Endothelial cell of umbilical vein (primary cell): ENCODE results near the gene POLR3A. TPM values are rescaled to one million over a fixed set of nuclear protein-coding genes. Genes with fewer than 3 reads are reported as not detected.

Source experiments
- BruUV-seq: library from RNA; stranded (reverse); fragments of 400-500 nt; replicated peaks from 2 replicates; lab custom pipeline; 2021; lab: Mats Ljungman, UMichigan
- CTCF ChIA-PET: fragments of 300-600, 350-600 bp; sonication (Branson Sonifier 250); formaldehyde crosslinking; loops from one replicate; lab custom pipeline; 2021; ENCODE audit warnings: antibody characterized with exemption, inconsistent platforms; lab: Charles Lee
- POLR2A ChIA-PET: fragments of 300-600, 350-600 bp; sonication (Branson Sonifier 250); formaldehyde crosslinking; loops from one replicate; lab custom pipeline; 2021; ENCODE audit warnings: antibody characterized with exemption, inconsistent platforms; lab: Charles Lee
- DNase-seq: peaks from one replicate; pipeline ENCODE4 v3.0.0-alpha.2; 2011; ENCODE audit warnings: low read depth, low spot score
- FAIRE-seq: peaks from 2 replicates; lab custom pipeline; 2011; peaks lifted over from hg19 to GRCh38; lab: Jason Lieb, UNC
- H2AFZ ChIP-seq: 2 replicates; pipeline ENCODE4 v1.6.0; 2012; ENCODE audit warnings: low read depth, low read length, control low read depth, inconsistent platforms
- H3K27ac ChIP-seq: 2 replicates; pipeline ENCODE4 v1.5.1; 2011; ENCODE audit warnings: low read depth, mild to moderate bottlenecking, control low read depth, low read length, moderate library complexity; ENCODE audit not compliant: insufficient read depth
- H3K27me3 ChIP-seq, 2 experiments: 2 replicates each; pipeline versions ENCODE4 v1.6.0 to v1.6.1; 2011; ENCODE audit warnings: low read length in 2 of 2, mixed read lengths in 1 of 2; ENCODE audit not compliant: control insufficient read depth in 2 of 2, insufficient read depth in 2 of 2
- H3K36me3 ChIP-seq, 2 experiments: 2 replicates in 1 of 2; 3 replicates in 1 of 2; pipeline ENCODE4 v1.5.1; 2011; ENCODE audit warnings: low read length in 2 of 2, mild to moderate bottlenecking in 1 of 2, moderate library complexity in 1 of 2; ENCODE audit not compliant: control insufficient read depth in 2 of 2, insufficient read depth in 2 of 2; ENCODE audit errors: extremely low read depth in 1 of 2
- H3K4me1 ChIP-seq: 3 replicates; pipeline ENCODE4 v1.5.1; 2011; ENCODE audit warnings: mild to moderate bottlenecking, low read length; ENCODE audit not compliant: control insufficient read depth, insufficient read depth; ENCODE audit errors: extremely low read depth
- H3K4me2 ChIP-seq: 2 replicates; pipeline ENCODE4 v1.6.1; 2011; ENCODE audit warnings: low read length, control low read depth, mixed read lengths; ENCODE audit not compliant: insufficient read depth
- H3K4me3 ChIP-seq, 3 experiments: fragments of 200-600 bp in 1 of 3; sonication (generic), shearing (Covaris generic) in 1 of 3; replicated peaks in 1 of 3; 2 replicates each; pipeline ENCODE4 v1.5.1; 2011 to 2016; ENCODE audit warnings: control low read depth in 3 of 3, low read length in 3 of 3, mild to moderate bottlenecking in 2 of 3, inconsistent platforms in 1 of 3, low read depth in 1 of 3, moderate library complexity in 1 of 3; ENCODE audit not compliant: insufficient read depth in 1 of 3
- H3K79me2 ChIP-seq: 2 replicates; pipeline ENCODE4 v1.6.0; 2012; ENCODE audit warnings: low read length, inconsistent platforms; ENCODE audit not compliant: control insufficient read depth, insufficient read depth
- H3K9ac ChIP-seq: replicated peaks from 2 replicates; pipeline ENCODE3; 2011; ENCODE audit warnings: low read length, control low read depth; ENCODE audit not compliant: insufficient read depth; ENCODE audit errors: extremely low read depth
- H3K9me1 ChIP-seq: replicated peaks from 3 replicates; pipeline ENCODE4 v1.6.0; 2011; ENCODE audit warnings: mild to moderate bottlenecking, low read length; ENCODE audit not compliant: control insufficient read depth, insufficient read depth; ENCODE audit errors: extremely low read depth
- H3K9me3 ChIP-seq: replicated peaks from 2 replicates; pipeline ENCODE4 v1.5.1; 2012; ENCODE audit warnings: low read length, inconsistent platforms; ENCODE audit not compliant: control insufficient read depth, insufficient read depth
- H4K20me1 ChIP-seq: replicated peaks from 2 replicates; pipeline ENCODE3; 2011; ENCODE audit warnings: mild to moderate bottlenecking, low read length; ENCODE audit not compliant: control insufficient read depth, insufficient read depth; ENCODE audit errors: extremely low read depth
- CTCF ChIP-seq, 2 donors: IDR thresholded peaks; 1 replicate in 1 of 2; 2 replicates in 1 of 2; pipeline ENCODE4 v1.5.1; 2011; ENCODE audit warnings: low read length in 2 of 2, mild to moderate bottlenecking in 2 of 2, moderate library complexity in 2 of 2, control low read depth in 1 of 2, inconsistent platforms in 1 of 2, low read depth in 1 of 2; ENCODE audit not compliant: insufficient read depth in 1 of 2; ENCODE audit errors: extremely low read depth in 1 of 2
- EZH2 ChIP-seq: IDR thresholded peaks from 2 replicates; pipeline ENCODE4 v1.6.1; 2012; ENCODE audit warnings: borderline replicate concordance, low read depth, mild to moderate bottlenecking, moderate library complexity, low read length, inconsistent platforms; ENCODE audit not compliant: severe bottlenecking
- FOS ChIP-seq: IDR thresholded peaks from 2 replicates; pipeline ENCODE4 v1.6.1; 2011; ENCODE audit warnings: mild to moderate bottlenecking, low read length, moderate library complexity, borderline replicate concordance; ENCODE audit not compliant: insufficient read depth
- GATA2 ChIP-seq: IDR thresholded peaks from 2 replicates; pipeline ENCODE4 v1.7.0; 2011; ENCODE audit warnings: low read depth, mild to moderate bottlenecking, moderate library complexity, mixed read lengths, low read length; ENCODE audit not compliant: insufficient read length, insufficient read depth
- JUN ChIP-seq: IDR thresholded peaks from 2 replicates; pipeline ENCODE4 v1.6.1; 2011; ENCODE audit warnings: borderline replicate concordance, low read depth; ENCODE audit not compliant: insufficient read length, insufficient read depth
- MAX ChIP-seq: IDR thresholded peaks from 2 replicates; pipeline ENCODE4 v1.6.1; 2011; ENCODE audit not compliant: insufficient read depth, insufficient read length
- MYC ChIP-seq: IDR thresholded peaks from one replicate; pipeline ENCODE4 v1.6.1; 2011; ENCODE audit warnings: mild to moderate bottlenecking, low read depth, low read length
- POLR2A ChIP-seq: IDR thresholded peaks from 2 replicates; pipeline ENCODE4 v1.6.1; 2012; ENCODE audit warnings: low read depth, mild to moderate bottlenecking, control low read depth, low read length
- POLR2AphosphoS5 ChIP-seq: IDR thresholded peaks from 2 replicates; pipeline ENCODE4 v1.6.1; 2012; ENCODE audit warnings: low read depth, mild to moderate bottlenecking, control low read depth, low read length, moderate library complexity; ENCODE audit not compliant: insufficient read depth
- dilution Hi-C: fragments of 300-500 bp; cut with MboI; formaldehyde crosslinking; loops from one replicate; pipeline ENCODE4 v1.15.0; 2019; ENCODE audit warnings: low sequenced_read_pairs; ENCODE audit not compliant: extremely low pct_ligation_motif_present
- intact Hi-C: fragments of 100-400 bp; cut with micrococcal nuclease; formaldehyde crosslinking; loops from one replicate; pipeline ENCODE4 v1.10.0; 2022
- polyA plus RNA-seq, 4 experiments: library from polyadenylated mRNA; depleted of rRNA in 3 of 4; stranded (reverse) in 3 of 4; unstranded in 1 of 4; fragments of >200 nt; gene quantifications; 2 replicates each; pipeline versions ENCODE4 v1.2.1 to v1.2.3, GENCODE V29; 2011 to 2012; ENCODE audit warnings: missing spikeins in 1 of 4
- total RNA-seq: library from RNA; stranded (reverse); gene quantifications from 2 replicates; pipeline ENCODE4 v1.2.3, GENCODE V29; 2021

POLR3A gene
- total and polyA plus RNA-seq, 2 donors (not counting 3 experiments of a cell fraction or from before 2014, with no cell fraction given) = 9.5 to 25.3 TPM

- Histone ChIP-seq H3K4me1 (no peaks in the 10 kb centered on the region), H2AFZ (no peak overlapping the region), H3K9ac (no peak overlapping the region), H3K4me2 (no peak overlapping the region), H3K79me2 (no peaks in the 10 kb centered on the region), H3K27me3 (no peaks in the 10 kb centered on the region), H3K9me3 (no peaks in the 10 kb centered on the region), H4K20me1 (no peaks in the 10 kb centered on the region), H3K4me3 (no peak overlapping the region), H3K9me1 (no peaks in the 10 kb centered on the region), H3K27ac (no peak overlapping the region), H3K36me3 (peaks cover 33 to 36% of the 10 kb centered on the region in 2 experiments)
- ChIA-PET CTCF (interaction anchor here (2.0 kb wide), 1 partner anchor 158 kb away, joined by 8 read pairs; no protein-coding TSS in a partner anchor), POLR2A (no interaction called here)
- no TSS peak for BruUV-seq
- FAIRE-seq (no peak), DNase-seq (no peak)
- TF ChIP-seq FOS (no peak), MYC (no peak), JUN (no peak), GATA2 (no peak), POLR2AphosphoS5 (no peak), EZH2 (no peak), CTCF (IDR thresholded peaks at IDR 0.05; ENCODE audit: extremely low read depth in 1 of 2, insufficient read depth in 1 of 2, low read depth in 1 of 2, low read length in 2 of 2) (no peak), POLR2A (no peak), MAX (no peak)
- intact Hi-C loops (no loop called here), dilution Hi-C loops (no loop called here)
Observed at GRCh38 chr10:78004215-78005026, 24.9 kb downstream of the POLR3A start.
